ENCODE results near the gene NEGR1.
"Not testable (repeated sequence)": the region's sequence is repeated elsewhere in the genome, so short reads cannot be mapped to it uniquely, and the experiment has no call there.

DNA sequence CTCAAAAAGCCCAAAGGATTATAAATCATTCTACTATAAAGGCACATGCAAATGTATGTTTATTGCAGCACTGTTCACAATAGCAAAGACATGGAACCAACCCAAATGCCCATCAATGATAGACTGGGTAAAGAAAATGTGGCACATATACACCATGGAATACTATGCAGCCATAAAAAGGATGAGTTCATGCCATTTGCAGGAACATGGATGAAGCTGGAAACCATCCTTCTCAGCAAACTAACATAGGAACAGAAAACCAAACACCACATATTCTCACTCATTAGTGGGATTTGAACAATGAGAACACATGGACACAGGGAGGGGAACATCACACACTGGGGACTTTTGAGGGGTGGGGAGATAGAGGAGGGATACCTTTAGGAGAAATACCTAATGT lies 46.4 kb downstream of the NEGR1 start:
- not testable (repeated sequence) for TF ChIP-seq CTCF, POLR2A (IDR thresholded peaks at IDR 0.05)

Data from transverse colon (tissue), 3 donors.